H7 (cell line): ENCODE results near the gene SLC5A5. TPM values are rescaled to one million over a fixed set of nuclear protein-coding genes. Genes with fewer than 3 reads are reported as not detected.
"Not testable (repeated sequence)": the region's sequence is repeated elsewhere in the genome, so short reads cannot be mapped to it uniquely, and the experiment has no call there.

Experiments used
- DNase-seq: peaks from one replicate; pipeline ENCODE4 v3.0.0; 2012
- H3K27me3 ChIP-seq: 2 replicates; pipeline ENCODE4 v1.6.0; 2011; ENCODE audit warnings: mild to moderate bottlenecking, low read length; ENCODE audit not compliant: control insufficient read depth, insufficient read depth
- H3K36me3 ChIP-seq: replicated peaks from 2 replicates; pipeline ENCODE4 v1.5.1; 2011; ENCODE audit warnings: low read length; ENCODE audit not compliant: control insufficient read depth, insufficient read depth
- H3K4me3 ChIP-seq: 2 replicates; pipeline ENCODE4 v1.5.1; 2011; ENCODE audit warnings: low read depth, mild to moderate bottlenecking, control low read depth, low read length, moderate library complexity; ENCODE audit not compliant: insufficient read depth
- total RNA-seq: library from RNA; depleted of rRNA; stranded (reverse); fragments of >200 nt; shearing (Covaris generic); gene quantifications from 2 replicates; pipeline ENCODE4 v1.2.3, GENCODE V29; 2014

SLC5A5 gene
- total RNA-seq, 1 experiment from 2014 or later: 1.5 TPM

DNA sequence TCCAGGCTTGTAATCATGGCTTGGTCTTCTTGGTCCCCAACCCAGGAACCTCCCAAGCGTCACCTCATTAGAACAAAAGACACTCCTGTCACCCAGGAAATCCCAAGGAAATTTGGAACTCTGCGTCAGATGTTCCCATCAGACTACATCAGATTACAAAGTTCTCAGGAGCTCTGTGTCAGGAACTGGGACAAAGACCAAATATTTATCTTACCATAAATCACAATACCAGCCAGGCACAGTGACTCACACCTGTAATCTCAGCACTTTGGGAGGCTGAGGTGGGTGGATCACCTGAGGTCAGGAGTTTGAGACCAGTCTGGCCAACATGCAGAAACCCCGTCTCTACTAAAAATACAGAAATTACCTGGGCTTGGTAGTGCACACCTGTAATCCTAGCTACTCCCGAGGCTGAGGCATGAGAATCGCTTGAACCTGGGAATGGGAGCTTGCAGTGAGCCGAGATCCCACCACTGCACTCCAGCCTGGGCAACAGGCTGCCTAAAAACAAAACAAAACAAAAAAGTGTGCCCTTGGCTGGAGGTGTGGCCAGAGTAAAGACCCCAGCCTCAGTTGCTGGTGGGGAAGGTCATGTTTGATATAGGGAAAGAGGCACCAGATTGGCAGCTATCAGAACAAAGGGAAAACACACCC, 44.3 kb downstream of the SLC5A5 start:
- H3K36me3 ChIP-seq: no peaks in the 10 kb centered on the region
- no peaks in the 10 kb centered on the region for H3K27me3 ChIP-seq
- no peak overlapping the region for H3K4me3 ChIP-seq
- peak; percentile 14 for DNase-seq

DNA sequence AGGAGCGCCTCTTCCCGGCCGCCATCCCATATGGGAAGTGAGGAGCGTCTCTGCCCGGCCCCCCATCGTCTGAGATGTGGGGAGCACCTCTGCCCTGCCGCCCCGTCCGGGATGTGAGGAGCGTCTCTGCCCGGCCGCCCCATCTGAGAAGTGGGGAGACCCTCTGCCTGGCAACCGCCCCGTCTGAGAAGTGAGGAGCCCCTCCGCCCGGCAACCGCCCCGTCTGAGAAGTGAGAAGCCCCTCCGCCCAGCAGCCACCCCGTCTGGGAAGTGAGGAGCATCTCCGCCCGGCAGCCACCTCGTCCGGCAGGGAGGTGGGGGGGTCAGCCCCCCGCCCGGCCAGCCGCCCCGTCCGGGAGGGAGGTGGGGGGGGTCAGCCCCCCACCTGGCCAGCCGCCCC, 46.4 kb downstream of the SLC5A5 start:
- DNase-seq, H3K27me3 ChIP-seq, H3K4me3 ChIP-seq, H3K36me3 ChIP-seq: not testable (repeated sequence)

DNA sequence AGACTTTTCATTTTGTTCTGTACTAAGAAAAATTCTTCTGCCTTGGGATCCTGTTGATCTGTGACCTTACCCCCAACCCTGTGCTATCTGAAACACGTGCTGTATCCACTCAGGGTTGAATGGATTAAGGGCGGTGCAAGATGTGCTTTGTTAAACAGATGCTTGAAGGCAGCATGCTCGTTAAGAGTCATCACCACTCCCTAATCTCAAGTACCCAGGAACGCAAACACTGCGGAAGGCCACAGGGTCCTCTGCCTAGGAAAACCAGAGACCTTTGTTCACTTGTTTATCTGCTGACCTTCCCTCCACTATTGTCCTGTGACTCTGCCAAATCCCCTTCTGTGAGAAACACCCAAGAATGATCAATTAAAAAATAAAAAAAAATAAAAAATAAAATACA, 47.4 kb downstream of the SLC5A5 start:
- not testable (repeated sequence) for DNase-seq, H3K36me3 ChIP-seq, H3K27me3 ChIP-seq, H3K4me3 ChIP-seq

DNA sequence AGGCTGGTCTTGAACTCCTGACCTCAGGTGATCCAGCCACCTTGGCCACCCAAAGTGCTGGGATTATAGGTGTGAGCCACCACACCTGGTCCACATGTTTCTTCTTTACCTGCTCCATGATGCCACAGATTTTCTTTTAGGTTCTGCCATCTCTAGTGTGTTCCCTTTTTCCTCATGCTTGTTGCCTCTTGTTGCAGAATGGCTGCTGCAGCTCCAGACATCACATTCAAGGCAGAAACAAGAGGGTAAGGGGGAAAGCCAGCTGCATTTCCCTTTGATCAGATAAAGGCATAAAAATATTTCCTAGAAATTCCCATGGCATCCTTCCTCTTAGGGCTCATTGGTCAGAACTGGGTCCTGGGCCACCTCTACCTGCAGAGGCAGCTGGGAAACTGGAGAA, 48.8 kb downstream of the SLC5A5 start:
- no peaks in the 10 kb centered on the region for H3K36me3 ChIP-seq
- no peak for DNase-seq
- H3K27me3 ChIP-seq: no peaks in the 10 kb centered on the region
- H3K4me3 ChIP-seq: no peak overlapping the region

DNA sequence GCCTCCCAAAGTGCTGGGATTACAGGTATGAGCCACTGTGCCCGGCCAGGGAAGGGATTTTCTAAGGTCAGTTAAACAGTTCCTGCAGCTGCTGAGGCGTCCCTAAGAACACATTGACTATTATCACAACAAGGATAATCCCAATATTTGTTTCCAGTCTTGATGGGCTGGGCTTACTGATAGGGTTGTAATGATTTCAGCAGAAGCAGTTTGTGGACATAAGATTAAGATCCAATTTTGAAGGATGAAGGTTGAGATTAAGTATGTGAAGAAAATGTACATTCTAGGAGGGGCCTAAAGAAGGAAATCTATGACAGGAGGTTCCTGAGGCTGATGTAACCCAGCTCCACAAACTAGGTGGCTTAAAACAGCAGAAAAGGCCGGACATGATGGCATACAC, 50.4 kb downstream of the SLC5A5 start:
- Histone ChIP-seq H3K27me3 (no peaks in the 10 kb centered on the region), H3K36me3 (no peaks in the 10 kb centered on the region), H3K4me3 (no peak overlapping the region)
- DNase-seq: peak; percentile 5

DNA sequence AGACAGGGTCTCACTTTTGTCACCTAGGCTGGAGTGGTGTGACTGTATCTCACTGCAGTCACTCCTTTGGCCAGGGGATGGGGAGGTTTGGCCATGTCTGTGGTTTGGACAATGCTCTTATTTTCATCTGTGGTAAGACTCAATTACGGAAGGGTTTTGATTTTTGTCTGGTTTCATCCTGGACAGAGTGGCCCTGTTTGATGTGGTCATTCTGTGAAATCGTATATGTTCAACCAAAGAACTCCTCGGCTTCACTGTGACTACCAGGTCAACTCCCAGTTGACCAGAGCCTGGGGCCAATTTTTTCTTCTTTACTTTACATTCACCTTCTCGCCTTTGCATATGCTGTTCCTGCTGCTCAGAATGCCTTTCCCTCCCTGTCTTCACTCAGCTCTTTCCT, 54.3 kb downstream of the SLC5A5 start:
- H3K4me3 ChIP-seq: no peak overlapping the region
- no peaks in the 10 kb centered on the region for H3K36me3 ChIP-seq
- DNase-seq: no peak
- no peaks in the 10 kb centered on the region for H3K27me3 ChIP-seq

DNA sequence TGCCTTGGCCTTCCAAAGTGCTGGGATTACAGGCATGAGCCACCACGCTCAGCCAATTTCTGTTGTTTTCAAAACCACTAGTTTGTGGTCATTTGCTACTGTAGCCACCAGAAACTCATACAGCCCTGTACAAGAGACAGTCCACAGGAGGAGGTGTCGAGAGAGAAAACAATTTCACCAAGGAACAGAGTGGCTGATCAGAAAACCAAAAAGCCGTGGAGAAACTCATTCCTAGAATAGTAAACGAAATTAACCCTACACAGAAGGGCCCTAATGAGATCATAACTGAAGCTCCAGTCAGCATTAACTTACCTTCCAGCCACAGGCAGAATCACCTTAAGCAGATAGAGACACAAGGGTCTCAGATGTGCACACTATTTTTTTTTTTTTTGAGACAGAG, 57.3 kb downstream of the SLC5A5 start:
- Histone ChIP-seq H3K4me3 (no peak overlapping the region), H3K36me3 (no peaks in the 10 kb centered on the region), H3K27me3 (no peaks in the 10 kb centered on the region)
- DNase-seq: no peak

DNA sequence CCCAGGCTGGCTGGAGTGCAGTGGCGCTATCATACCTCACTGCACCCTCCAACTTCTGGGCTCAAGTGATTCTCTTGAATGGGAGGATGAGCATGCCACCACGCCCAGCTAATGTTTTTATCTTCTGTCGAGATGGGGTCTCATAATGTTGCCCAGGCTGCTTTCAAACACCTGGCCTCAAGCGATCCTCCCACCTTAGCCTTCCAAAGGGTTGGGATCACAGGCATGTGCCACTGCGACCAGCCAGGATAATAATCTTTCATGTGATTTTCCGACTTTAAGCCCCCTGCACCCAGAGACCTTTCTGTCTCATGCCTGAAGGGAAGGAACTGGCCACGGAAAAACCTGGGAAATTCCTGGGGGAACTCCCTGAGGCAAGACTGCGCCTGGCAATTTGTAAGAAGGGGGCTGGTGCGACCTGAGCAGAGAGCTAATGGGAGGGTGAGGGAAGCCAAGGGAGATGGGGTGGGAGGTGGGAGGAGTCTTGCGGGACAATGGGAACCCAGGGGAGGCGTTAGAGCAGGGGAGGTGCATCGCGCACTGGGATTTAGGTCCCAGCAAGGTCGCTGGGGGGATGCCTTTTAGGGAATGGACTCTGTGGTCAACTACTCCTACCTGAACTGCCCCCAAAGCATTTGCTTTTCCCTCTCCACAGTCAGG, 59.9 kb downstream of the SLC5A5 start:
- Histone ChIP-seq H3K27me3 (no peaks in the 10 kb centered on the region), H3K4me3 (peak overlapping the region; percentile 32), H3K36me3 (no peaks in the 10 kb centered on the region)
- peak; percentile 93 for DNase-seq

DNA sequence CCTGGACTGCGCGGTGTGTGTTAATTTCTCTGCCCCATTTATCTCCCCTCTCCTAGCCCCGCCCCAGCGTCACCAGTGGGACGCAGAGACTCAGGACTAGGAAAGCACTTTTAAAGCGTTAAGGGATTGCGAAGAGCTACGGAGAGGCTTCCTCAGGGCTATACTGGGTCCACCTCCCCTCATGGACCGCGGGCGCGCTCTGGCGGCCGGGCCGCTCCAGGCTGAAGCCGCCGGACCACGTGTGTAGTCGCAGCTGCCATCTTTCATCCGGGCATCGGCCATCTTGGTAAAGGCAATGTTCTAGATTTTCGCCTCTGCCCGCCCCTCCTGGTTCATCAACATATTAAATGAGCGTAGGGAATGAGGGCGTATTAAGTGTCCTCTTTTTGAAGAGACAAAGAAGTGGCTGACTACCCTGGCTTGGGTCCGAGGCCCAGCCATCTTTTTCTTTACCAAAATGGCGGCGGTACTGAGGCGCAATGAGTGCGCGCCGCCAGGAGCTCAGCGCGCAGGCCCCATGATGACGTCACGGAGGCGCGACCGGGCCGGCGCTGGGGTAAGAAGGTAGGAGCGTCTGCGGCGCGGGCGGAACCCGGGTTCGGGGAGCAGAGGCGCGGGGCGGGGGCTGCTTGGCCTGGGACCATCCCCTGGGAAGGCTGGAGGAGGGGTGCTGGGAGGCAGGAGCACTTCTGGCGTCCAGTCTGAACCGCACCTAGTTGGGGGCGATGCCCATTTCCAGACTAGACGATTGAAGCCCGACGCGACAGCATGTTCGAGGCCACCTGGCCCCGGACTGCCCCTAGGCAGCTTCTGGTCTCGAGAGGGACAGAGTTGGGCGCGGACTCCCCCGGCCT, 61.0 kb downstream of the SLC5A5 start, which contains the start of gene CCDC124:
TSS of gene CCDC124 (plus strand) at position 531 of the 854 bp plus-strand sequence. CDS start 3,406 bp downstream, outside the sequence.
- Histone ChIP-seq H3K27me3 (no peaks in the 10 kb centered on the region), H3K4me3 (peak within 1 kb of the TSS; percentile 97), H3K36me3 (peaks cover 3% of the 10 kb centered on the region)
- peak; percentile 96 for DNase-seq

DNA sequence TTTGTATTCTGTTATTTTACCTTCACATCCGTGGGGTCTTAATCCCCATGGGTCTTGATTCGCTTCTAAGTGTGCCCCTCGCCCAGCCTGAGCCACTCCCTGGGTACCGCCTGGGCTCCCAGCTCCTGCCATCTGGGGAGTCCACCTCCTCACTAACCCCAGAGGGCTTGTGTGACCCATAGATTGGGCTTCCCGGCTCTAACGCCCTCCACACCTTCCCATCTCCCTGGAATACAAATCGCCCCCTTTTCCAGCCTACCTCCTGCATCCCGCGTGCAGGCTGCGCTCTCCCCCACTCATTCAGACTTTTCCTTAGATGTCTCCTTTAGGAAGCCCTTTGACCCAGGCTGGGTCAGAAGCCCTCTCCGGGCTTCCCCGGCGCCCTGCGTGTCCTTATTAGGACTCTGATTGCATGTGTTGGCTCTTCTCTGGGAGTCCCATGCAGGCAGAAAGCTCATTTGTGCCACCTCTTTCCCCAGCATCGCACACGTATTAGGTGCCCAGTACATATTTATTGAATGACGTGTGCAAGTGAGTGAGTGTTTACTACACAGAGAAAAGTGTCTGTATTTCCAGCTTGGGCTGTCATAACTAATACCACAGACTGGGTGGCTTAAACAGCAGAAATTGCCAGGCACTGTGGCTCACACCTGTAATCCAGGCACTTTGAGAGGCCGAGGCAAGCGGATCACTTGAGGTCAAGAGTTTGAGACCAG, 61.8 kb downstream of the SLC5A5 start:
- Histone ChIP-seq H3K27me3 (no peaks in the 10 kb centered on the region), H3K36me3 (peaks cover 3% of the 10 kb centered on the region), H3K4me3 (peak overlapping the region; percentile 97)
- DNase-seq: peak; percentile 51

DNA sequence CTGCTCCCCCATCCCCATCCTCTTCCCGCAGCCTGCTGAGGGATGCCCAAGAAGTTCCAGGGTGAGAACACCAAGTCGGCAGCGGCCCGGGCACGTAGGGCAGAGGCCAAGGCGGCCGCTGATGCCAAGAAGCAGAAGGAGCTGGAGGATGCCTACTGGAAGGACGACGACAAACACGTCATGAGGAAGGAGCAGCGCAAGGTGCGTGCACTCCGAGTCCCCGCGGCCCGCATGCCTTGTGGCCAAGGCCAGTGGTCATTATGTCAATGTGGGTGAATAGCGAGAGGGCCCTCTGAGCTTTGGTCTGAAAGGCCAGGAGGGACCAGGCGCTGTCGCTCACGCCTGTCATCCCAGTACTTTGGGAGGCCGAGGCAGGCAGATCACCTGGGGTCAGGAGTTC, 64.6 kb downstream of the SLC5A5 start:
- H3K4me3 ChIP-seq: no peak overlapping the region
- no peak for DNase-seq
- H3K36me3 ChIP-seq: peaks cover 6% of the 10 kb centered on the region
- no peaks in the 10 kb centered on the region for H3K27me3 ChIP-seq

DNA sequence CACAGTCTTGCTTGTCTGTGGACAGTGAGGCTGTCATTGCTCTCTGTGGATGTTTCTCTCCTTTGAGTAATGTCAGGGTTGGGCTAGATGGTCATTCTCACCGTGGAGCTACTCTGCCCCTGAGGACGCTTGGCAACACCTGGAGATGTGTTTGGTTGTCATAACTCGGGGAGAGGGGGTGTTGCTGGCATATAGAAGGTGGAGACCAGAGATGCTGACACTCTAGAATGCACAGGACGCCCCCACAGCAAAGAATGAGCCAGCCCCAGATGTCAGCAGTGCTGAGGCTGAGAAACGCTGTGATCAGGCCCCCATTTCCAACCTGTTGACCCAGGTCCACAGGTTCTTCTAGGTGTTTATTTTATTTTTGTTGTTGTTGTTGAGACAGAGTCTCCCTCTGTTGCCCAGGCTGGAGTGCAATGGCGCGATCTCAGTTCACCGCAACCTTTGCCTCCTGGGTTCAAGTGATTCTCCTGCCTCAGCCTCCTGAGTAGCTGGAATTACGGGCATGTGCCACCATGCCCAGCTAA, 65.7 kb downstream of the SLC5A5 start:
- Histone ChIP-seq H3K36me3 (peaks cover 6% of the 10 kb centered on the region), H3K27me3 (no peaks in the 10 kb centered on the region), H3K4me3 (no peak overlapping the region)
- DNase-seq: no peak

DNA sequence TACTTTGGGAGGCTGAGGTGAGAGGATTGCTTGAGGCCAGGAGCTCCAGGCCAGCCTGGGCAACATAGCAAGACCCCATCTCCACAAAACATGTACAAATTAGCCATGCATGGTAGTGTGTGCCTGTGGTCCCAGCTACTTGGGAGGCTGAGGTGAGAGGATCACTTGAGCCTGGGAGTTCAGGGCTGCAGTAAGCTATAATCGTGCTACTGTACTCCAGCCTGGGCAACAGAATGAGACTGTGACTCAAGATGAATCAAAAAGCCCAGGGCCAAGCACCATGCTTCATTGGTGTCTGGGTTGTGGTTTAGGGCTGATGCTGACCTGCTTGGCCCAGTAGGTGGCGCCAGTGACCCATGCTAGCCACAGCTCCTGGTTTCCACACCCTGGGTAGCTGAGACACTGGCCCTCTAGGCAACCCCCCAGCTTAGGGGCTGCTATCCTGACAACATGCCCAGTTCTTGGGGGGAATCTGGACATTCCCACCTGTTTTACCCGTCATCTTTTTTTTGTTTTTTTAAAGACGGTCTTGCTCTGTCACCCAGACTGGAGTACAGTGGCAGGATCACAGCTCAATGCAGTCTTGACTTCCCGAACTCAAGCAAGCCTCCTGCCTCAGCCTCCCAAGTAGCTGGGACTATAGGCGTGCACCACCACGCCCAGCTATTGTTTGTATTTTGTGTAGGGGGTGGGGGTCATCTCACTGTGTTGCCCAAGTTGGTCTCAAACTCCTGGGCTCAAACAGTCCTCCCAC, 66.5 kb downstream of the SLC5A5 start:
- Histone ChIP-seq H3K4me3 (no peak overlapping the region), H3K36me3 (peaks cover 6% of the 10 kb centered on the region), H3K27me3 (no peaks in the 10 kb centered on the region)
- DNase-seq: peak; percentile 94
